Spinal cord (tissue), 10 donors: ENCODE results near the gene CACNA2D2. TPM values are rescaled to one million over a fixed set of nuclear protein-coding genes. Genes with fewer than 3 reads are reported as not detected.

ENCODE experiments used
- DNase-seq, 6 donors: peaks; one replicate each; pipeline versions ENCODE4 v3.0.0 to v3.0.0-alpha.2; 2013 to 2015; ENCODE audit warnings: low spot score in 6 of 6, low read depth in 4 of 6
- H3K27ac ChIP-seq: one replicate; pipeline ENCODE4 v1.5.1; 2013; ENCODE audit warnings: low read depth, low read length, control low read depth
- H3K27me3 ChIP-seq: one replicate; pipeline ENCODE4 v1.6.1; 2013; ENCODE audit warnings: low read length; ENCODE audit not compliant: control insufficient read depth, insufficient read depth
- H3K36me3 ChIP-seq: one replicate; pipeline ENCODE4 v1.6.1; 2013; ENCODE audit warnings: low read length; ENCODE audit not compliant: control insufficient read depth, insufficient read depth
- H3K4me1 ChIP-seq: one replicate; pipeline ENCODE4 v1.6.1; 2013; ENCODE audit warnings: low read length; ENCODE audit not compliant: control insufficient read depth, insufficient read depth
- H3K4me3 ChIP-seq: one replicate; pipeline ENCODE4 v1.5.1; 2013; ENCODE audit warnings: low read depth, low read length, control low read depth
- H3K9me3 ChIP-seq: one replicate; pipeline ENCODE4 v1.6.1; 2013; ENCODE audit warnings: low read length; ENCODE audit not compliant: control insufficient read depth, insufficient read depth
- WGBS: methylation state at CpG from one replicate; pipeline ENCODE4 v1.1.5; 2013; ENCODE audit warnings: missing lambda C conversion rate; ENCODE audit not compliant: insufficient coverage; 5-methylcytosine and 5-hydroxymethylcytosine counted together
- polyA plus RNA-seq, 2 donors: library from polyadenylated mRNA; unstranded; fragments of 120-200 nt; gene quantifications; one replicate each; pipeline ENCODE4 v1.2.1, GENCODE V29; 2013; ENCODE audit not compliant: insufficient read length in 2 of 2
- total RNA-seq, 2 donors: library from RNA; depleted of rRNA in 1 of 2; stranded (reverse); fragments of 120-200 nt in 1 of 2; fragments of >200 nt in 1 of 2; gene quantifications; one replicate each; pipeline versions ENCODE4 v1.2.3 to v1.2.4, GENCODE V29; 2013 to 2014
- donor health status: healthy.

Gene CACNA2D2
- total and polyA plus RNA-seq, 4 donors: 11.6 to 59.2 (median 38.3) TPM

DNA sequence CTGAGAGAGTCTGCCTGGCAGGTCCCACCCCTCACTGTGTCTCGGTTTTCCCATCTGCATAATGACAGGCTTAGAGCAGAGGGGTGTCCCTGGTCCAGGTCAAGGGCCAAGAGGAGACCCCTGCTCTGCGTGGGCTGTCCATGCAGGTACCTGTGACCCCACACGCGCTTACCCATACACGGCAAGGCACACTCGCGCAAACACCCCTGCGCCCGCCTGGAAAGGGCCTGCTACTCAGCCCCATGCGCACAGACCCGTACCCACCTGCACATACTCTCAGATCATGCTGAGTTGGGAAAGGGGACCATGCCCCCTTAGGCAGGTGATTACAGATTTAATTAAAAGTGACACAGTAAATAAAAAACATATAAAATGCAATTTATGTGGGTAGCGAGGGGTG is 120.7 kb downstream of the CACNA2D2 start:
- peaks cover 56% of the 10 kb centered on the region for H3K36me3 ChIP-seq
- no peak for DNase-seq
- no peak overlapping the region for H3K27ac ChIP-seq
- H3K4me3 ChIP-seq: no peak overlapping the region
- no peaks in the 10 kb centered on the region for H3K9me3 ChIP-seq
- H3K4me1 ChIP-seq: peaks cover 41% of the 10 kb centered on the region
- H3K27me3 ChIP-seq: no peaks in the 10 kb centered on the region
- WGBS: 82% methylated on average over 11 of the region's 12 CpGs

DNA sequence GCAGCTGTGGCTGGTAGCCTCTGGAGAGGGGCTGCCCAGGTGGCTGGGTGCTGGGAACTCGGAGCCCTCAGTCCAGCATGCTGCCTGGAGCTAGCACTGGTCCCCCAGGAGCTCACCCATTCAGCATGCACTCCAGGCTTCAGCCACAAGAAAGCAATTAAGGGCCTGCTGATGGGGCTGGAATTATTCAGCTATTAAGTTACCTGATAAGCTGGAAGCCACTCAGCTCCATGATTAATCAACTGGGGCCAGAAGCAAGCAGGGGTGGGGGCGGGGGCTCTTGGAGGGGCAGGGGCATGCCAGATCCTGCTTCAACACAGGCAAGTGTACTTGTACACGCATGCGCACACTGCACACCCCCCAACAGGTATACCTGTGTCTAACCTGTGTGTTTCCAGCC is 122.1 kb downstream of the CACNA2D2 start:
- peak in 1 of 6 donors; percentile 55 for DNase-seq
- H3K27ac ChIP-seq: no peak overlapping the region
- WGBS: 87% methylated on average over 4 of the region's 4 CpGs
- peaks cover 53% of the 10 kb centered on the region for H3K36me3 ChIP-seq
- H3K4me1 ChIP-seq: peaks cover 34% of the 10 kb centered on the region
- H3K4me3 ChIP-seq: no peak overlapping the region
- H3K9me3 ChIP-seq: no peaks in the 10 kb centered on the region
- H3K27me3 ChIP-seq: no peaks in the 10 kb centered on the region

DNA sequence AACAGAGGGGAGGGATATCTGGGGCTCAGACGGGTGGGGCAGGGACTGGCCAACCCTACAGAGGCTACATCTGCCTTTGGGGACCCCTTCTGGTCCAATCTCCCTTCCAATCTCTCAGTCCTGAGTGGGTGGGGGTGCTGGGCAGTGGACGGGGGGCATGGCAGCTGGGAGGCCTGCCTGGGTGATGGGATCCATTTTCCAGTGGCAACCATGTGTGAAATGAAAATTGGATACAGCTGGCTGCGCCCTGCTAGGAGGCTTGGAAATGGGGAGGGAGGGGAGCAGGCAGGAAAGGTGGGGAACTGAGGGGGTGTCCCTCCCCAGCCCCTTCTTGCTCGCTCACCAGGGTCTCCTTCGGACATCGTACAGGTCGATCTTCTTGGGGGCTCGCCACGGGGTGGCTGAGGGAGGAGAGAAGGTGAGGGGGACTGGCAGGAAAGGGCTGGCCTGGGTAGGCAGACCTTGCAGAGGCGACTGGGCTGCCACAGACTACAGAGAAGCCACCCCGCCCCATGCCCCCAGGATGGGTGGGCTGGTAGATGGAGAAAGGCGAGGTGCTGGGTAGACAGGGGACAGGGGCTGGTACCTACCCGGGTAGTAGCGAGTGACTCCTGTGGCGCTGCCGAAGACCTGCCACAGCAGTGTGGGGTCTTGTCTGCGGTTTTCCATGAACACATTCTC is 122.9 kb downstream of the CACNA2D2 start:
- no peak overlapping the region for H3K4me3 ChIP-seq
- no peaks in the 10 kb centered on the region for H3K9me3 ChIP-seq
- WGBS: 87% methylated on average over 16 of the region's 17 CpGs
- DNase-seq: no peak
- H3K36me3 ChIP-seq: peaks cover 59% of the 10 kb centered on the region
- peaks cover 32% of the 10 kb centered on the region for H3K4me1 ChIP-seq
- H3K27ac ChIP-seq: no peak overlapping the region
- H3K27me3 ChIP-seq: no peaks in the 10 kb centered on the region

DNA sequence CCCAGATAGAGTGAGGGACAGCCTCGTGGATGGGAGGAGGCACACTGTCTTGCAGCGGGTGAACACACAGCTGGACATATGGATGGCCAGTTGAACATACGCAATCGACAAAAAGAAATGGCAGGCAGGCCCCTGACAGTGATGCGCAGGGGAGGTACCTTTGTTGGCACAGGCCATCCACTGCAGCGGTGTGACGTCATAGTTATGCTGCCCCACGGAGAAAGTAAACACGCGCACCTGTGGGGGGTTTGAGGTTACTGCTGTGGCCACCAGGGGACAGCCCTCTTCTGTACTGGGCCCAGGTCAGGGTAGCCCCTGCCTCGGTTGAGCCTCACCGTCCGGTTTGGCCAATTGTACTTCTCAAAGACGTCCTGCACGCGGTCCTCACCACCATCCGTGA is 124.7 kb downstream of the CACNA2D2 start:
- WGBS: 86% methylated on average over 17 of the region's 17 CpGs
- no peaks in the 10 kb centered on the region for H3K9me3 ChIP-seq
- H3K27me3 ChIP-seq: no peaks in the 10 kb centered on the region
- H3K27ac ChIP-seq: no peak overlapping the region
- peaks cover 64% of the 10 kb centered on the region for H3K36me3 ChIP-seq
- no peak for DNase-seq
- H3K4me1 ChIP-seq: peaks cover 22% of the 10 kb centered on the region
- H3K4me3 ChIP-seq: no peak overlapping the region

DNA sequence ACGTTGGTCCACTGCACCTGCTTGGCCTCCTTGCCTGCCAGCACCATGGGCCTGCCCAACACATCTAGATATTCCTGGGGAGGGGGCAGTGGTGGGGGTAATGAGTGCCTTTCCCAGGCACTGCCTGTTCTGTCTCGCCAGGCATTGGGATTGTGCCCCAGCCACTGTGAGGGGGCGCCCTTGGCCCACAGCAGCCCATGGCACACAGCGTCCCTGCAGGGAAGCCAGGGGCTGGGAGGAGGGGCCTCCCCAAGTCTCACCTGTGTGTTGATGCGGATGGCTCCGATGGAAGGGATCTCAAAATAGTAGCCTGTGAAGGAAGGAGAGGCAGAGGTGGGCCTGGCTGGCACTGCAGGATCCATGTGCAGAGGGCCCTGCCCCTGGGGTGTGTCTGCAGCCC is 125.4 kb downstream of the CACNA2D2 start:
- Histone ChIP-seq H3K4me1 (peaks cover 23% of the 10 kb centered on the region), H3K9me3 (no peaks in the 10 kb centered on the region), H3K4me3 (no peak overlapping the region), H3K27me3 (no peaks in the 10 kb centered on the region), H3K36me3 (peaks cover 60% of the 10 kb centered on the region), H3K27ac (no peak overlapping the region)
- WGBS: 89% methylated on average over 5 of the region's 6 CpGs
- no peak for DNase-seq

DNA sequence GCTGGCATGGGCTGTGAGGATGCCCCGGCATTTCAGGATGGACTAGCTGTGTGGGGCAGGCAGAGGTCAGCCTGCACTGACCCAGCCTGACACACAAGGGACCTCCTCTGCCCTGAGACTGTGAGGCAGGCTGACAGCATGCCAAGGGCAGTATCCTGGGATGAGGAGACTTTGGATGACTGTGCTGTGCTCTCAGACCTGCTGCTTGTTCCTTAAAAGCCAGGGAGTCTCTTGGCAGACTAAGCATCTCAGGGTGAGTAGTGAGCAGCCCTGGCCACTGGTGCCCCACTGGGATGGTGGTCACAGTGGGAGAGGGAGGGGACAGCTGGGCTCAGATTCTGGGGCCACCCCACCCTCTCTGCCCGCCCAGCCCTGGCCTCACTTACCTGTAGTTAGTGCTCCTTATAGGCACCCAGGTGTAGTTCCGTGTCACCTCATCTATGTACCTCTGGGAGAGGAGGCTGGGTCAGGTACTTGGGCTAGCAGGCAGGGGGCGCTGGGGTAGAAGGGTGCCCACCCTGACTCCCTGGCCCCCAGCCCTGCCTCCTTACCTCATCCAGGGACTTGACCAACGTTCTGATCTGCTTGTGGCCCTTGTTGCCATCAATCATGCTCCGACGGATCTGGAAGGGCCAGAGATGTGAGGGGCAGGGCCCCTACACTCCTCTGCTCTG is 128.0 kb downstream of the CACNA2D2 start:
- H3K4me1 ChIP-seq: peaks cover 24% of the 10 kb centered on the region
- H3K27me3 ChIP-seq: no peaks in the 10 kb centered on the region
- H3K4me3 ChIP-seq: no peak overlapping the region
- 73% methylated on average over 7 of the region's 7 CpGs for WGBS
- no peak for DNase-seq
- H3K27ac ChIP-seq: no peak overlapping the region
- peaks cover 60% of the 10 kb centered on the region for H3K36me3 ChIP-seq
- H3K9me3 ChIP-seq: no peaks in the 10 kb centered on the region

DNA sequence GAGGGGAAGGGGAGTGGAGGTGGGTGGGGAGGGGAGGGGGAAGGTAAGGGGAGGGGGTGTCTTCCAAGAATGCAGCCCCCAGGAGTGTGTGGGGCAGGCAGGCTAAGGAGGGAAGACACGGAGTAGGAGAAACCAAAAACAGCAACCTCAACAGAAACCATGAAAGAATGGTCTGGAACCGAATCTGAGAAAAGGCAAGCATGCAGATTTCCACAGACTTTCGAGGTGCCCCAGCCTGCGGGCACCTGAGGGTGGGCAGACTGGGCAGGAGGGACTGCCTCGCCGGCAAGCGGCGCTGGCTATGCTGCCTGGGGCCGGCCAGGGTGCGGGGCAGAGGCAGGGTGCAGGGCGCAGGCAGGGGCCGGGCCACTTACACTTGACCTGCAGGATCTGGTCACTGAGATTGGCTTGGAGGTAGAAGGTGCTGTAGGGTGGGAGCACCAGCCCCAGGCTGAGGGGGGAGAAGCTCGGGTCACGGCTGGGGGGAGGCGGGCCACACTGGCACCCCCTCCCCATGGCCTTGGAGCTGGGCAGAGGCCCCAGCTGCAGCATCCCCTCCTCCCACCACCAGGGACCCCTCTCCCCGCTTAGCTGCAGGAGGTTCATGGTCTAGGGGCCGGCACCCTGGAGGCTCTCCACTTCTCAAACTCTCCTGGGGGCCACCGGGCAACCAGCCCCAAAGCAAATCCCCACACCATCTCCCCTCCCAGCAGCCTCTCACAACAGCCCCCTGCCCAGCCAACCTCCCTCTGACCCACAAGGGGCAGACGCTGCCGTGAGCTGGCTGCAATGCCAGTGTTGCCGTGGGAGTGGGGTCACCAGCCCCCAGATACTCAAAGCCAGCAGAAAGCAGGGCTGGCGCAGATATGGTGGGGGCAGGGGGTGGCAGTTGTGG is 128.8 kb downstream of the CACNA2D2 start:
- 60% methylated on average over 18 of the region's 22 CpGs for WGBS
- H3K36me3 ChIP-seq: peaks cover 60% of the 10 kb centered on the region
- H3K4me1 ChIP-seq: peaks cover 24% of the 10 kb centered on the region
- no peak overlapping the region for H3K4me3 ChIP-seq
- no peaks in the 10 kb centered on the region for H3K27me3 ChIP-seq
- H3K9me3 ChIP-seq: no peaks in the 10 kb centered on the region
- no peak overlapping the region for H3K27ac ChIP-seq
- no peak for DNase-seq

DNA sequence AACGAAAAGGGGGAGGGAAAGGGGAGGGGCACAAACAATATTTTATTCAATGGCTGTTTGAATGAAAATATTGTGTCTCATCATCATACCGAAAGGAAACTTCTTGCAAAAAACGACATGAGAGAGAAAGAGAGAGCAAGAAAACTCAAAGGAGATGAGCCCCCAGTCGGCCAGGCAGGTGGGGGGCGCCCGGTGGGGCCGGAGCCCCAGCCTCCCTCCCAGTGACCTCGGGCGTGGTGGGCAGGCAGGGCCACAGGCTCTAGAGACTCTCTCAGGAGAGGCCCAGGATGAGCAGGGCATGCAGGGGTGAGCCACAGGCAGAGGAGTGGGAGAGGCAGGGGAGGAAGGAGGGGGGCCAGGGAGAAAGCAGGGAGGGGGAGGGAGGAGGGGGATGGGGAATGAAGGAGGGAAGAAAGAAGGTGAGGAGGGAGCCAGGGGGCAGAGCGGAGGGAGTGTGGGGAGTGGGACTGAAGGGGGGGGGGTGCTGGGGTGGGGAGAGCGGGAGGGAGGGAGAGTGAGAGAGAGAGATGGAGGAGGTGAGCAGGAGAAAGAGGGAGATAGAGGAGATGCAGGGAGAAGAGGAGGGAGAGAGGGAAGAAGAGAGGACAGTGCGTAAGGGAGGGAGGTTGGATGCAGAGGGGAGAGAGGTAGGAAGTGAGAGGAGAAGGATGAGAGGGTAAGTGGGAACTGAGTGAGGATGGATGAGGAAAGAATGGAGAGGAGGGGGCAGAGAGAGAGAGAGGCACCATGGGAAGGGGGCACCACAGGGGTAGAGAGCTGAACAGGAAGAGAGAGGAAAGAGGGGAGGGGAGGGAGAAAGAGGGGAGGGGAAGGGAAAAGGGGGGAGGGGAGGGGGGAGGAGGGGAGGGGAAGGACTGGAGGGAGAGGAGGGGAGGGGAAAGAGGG is 130.0 kb downstream of the CACNA2D2 start:
- H3K27me3 ChIP-seq: no peaks in the 10 kb centered on the region
- peaks cover 21% of the 10 kb centered on the region for H3K4me1 ChIP-seq
- WGBS: 38% methylated on average over 10 of the region's 12 CpGs
- peak in 1 of 6 donors; percentile 55 for DNase-seq
- no peak overlapping the region for H3K4me3 ChIP-seq
- peaks cover 52% of the 10 kb centered on the region for H3K36me3 ChIP-seq
- no peak overlapping the region for H3K27ac ChIP-seq
- H3K9me3 ChIP-seq: no peaks in the 10 kb centered on the region

DNA sequence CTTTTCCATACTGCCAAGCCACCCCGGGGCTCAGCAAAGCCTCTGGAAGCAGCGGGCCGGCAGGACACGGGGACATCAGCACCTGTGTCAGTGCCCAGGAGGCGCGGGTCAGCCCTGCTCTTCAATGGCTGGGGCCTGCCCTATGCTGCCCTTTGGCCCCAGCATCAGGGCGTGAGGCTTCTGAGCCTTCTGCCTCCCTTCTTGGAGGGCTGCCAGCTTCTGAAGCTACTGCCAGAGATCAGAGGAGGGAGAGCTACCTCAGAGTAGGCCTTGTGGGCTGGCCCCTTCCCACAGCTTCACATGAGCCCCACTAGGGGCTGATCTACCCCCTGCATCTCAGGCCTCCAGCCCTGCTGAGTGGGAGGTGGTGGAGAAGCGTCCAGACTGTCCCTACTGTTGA is 131.1 kb downstream of the CACNA2D2 start:
- no peaks in the 10 kb centered on the region for H3K27me3 ChIP-seq
- H3K36me3 ChIP-seq: peaks cover 47% of the 10 kb centered on the region
- no peak overlapping the region for H3K4me3 ChIP-seq
- no peaks in the 10 kb centered on the region for H3K9me3 ChIP-seq
- WGBS: 56% methylated on average over 8 of the region's 8 CpGs
- peak in 1 of 6 donors; percentile 59 for DNase-seq
- H3K4me1 ChIP-seq: peaks cover 21% of the 10 kb centered on the region
- H3K27ac ChIP-seq: no peak overlapping the region
